IPS-15b (cell line): ENCODE results near the gene TNFAIP2.
A peak's percentile ranks its signal among the peaks of the same experiment; 100 is the strongest.

Experiments
- H3K27me3 ChIP-seq: one replicate; pipeline ENCODE4 v1.6.1; 2013; ENCODE audit warnings: low read length; ENCODE audit not compliant: control insufficient read depth, insufficient read depth
- H3K36me3 ChIP-seq: one replicate; pipeline ENCODE4 v1.6.1; 2013; ENCODE audit warnings: low read length; ENCODE audit not compliant: control insufficient read depth, insufficient read depth
- H3K4me1 ChIP-seq: one replicate; pipeline ENCODE4 v1.6.1; 2013; ENCODE audit warnings: mild to moderate bottlenecking, low read length; ENCODE audit not compliant: control insufficient read depth, insufficient read depth
- H3K4me3 ChIP-seq: one replicate; pipeline ENCODE4 v1.5.1; 2013; ENCODE audit warnings: low read depth, low read length
- H3K9ac ChIP-seq: one replicate; pipeline ENCODE4 v1.6.1; 2013; ENCODE audit warnings: low read depth, mild to moderate bottlenecking, low read length
- H3K9me3 ChIP-seq: one replicate; pipeline ENCODE4 v1.6.1; 2013; ENCODE audit warnings: mild to moderate bottlenecking, low read length; ENCODE audit not compliant: control insufficient read depth, insufficient read depth

Gene TNFAIP2, protein sequence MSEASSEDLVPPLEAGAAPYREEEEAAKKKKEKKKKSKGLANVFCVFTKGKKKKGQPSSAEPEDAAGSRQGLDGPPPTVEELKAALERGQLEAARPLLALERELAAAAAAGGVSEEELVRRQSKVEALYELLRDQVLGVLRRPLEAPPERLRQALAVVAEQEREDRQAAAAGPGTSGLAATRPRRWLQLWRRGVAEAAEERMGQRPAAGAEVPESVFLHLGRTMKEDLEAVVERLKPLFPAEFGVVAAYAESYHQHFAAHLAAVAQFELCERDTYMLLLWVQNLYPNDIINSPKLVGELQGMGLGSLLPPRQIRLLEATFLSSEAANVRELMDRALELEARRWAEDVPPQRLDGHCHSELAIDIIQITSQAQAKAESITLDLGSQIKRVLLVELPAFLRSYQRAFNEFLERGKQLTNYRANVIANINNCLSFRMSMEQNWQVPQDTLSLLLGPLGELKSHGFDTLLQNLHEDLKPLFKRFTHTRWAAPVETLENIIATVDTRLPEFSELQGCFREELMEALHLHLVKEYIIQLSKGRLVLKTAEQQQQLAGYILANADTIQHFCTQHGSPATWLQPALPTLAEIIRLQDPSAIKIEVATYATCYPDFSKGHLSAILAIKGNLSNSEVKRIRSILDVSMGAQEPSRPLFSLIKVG

DNA sequence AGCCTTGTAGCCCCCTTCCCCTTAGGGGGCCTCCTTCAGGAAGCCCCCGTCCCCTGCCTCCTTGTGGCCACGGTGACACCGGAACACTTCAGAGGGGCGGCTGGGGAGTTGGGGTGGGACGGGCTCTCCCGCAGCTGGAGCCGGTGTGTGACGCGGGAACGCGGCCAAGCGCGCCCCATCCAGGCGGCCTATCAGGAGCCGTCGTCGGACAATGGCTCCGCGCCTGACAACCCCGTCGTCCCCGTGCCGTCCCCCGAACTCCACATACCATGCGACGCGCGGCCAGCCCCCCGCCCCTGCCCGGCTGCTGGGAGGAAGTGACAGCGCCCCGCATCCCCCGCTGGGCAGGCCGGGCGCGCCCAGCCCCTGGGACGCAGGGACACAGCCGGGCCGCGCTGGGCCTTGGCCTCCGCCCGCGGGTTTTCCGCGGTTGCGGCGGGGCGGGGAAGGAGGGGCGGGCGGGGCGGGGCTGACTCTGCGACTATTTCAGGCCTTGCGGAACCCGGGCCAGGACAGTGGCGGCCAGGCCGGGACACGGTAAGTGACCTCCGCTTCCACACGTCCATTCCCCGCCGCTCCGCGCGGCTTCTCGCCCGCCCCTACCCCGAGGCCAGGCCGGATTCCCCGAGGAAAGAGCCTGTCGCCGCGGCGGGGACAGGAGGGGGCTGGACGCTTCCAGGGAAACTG is at the start of gene TNFAIP2:
Gene TNFAIP2, plus strand, starts transcription at position 515 of the 687 bp plus-strand sequence. CDS start 2,997 bp downstream, outside the sequence.
- peak within 1 kb of the TSS; percentile 46 for H3K4me3 ChIP-seq
- peaks cover 21% of the 10 kb centered on the region for H3K27me3 ChIP-seq
- H3K4me1 ChIP-seq = peaks cover 3% of the 10 kb centered on the region
- peak within 1 kb of the TSS; percentile 60 for H3K9ac ChIP-seq
- H3K9me3 ChIP-seq = no peaks in the 10 kb centered on the region
- H3K36me3 ChIP-seq = no peaks in the 10 kb centered on the region

DNA sequence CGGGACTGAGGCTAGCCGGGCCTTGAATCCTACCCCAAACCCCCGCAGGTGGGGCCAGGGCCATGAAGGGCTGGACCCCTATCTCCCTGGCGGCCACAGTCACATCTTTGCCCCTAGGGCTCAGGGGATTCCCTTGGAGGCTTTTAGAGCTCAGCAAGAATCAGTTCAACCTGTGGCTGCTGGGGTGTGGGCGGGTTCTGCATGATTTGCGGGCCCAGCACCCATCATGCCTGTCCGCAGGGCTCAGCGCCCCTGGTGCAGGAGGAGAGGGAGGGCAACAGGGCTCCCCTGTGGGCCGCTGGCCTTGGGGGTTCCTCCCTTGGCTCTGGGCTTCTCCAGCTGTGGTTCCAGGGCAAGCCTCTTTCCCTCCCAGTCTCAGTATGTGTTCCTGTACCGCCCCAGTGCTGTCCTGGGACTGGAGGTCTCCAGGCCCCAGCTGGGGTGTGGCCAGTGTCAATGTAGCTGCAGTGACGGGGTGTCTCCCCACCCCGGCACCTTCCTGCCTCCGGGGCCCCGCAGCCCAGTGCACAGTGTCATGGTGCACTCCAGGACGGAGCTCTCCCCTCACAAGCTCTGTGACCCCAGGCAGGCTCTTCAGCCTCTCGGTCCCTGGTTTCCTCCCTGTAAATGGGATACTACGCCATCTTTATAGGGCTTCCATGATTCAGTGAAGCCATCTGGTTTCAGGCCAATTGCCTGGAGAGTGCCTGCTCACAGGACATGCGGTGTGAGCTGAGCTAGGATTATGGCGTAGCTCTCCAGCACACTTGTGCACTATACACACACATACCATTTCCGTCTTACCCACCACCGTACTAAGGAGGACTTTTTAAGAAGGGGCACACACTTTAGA is 49.2 kb upstream of the TNFAIP2 start:
- Histone ChIP-seq H3K36me3 (no peaks in the 10 kb centered on the region), H3K27me3 (peaks cover 2% of the 10 kb centered on the region), H3K9me3 (no peaks in the 10 kb centered on the region), H3K4me1 (no peaks in the 10 kb centered on the region), H3K9ac (no peak overlapping the region), H3K4me3 (no peak overlapping the region)

DNA sequence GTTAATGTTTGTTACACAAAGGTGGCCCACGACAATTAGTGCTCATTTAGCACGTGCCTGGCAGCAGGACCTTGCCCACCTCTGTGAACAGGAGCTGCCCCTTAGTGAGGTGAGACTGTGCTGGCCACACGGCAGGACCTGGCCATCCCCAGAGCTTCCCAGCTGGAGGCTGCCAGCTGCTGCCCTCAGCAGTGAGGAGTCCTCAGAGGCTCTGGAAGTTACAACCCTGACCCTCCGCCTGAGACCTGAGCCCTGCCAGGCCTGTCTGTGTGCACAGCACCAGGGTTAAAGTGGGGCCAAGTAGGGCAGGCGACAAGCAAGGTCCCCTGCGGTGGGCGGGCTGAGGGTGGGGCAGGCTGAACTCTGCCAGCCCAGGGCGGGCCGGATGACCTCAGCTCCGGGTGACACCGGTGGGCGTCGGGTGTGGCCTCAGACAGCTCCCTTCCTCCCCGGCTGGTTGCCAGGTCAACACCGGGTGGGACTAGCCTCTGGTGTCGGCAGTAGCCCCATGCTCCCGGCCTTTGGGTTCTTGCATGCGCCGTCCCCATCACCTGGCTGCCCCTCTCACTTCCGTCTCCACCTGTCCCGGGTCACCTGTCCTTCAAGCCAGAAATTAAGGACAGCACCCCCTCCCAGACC is 48.4 kb upstream of the TNFAIP2 start:
- Histone ChIP-seq H3K4me3 (peak overlapping the region; percentile 65), H3K4me1 (no peaks in the 10 kb centered on the region), H3K9ac (no peak overlapping the region), H3K36me3 (no peaks in the 10 kb centered on the region), H3K9me3 (no peaks in the 10 kb centered on the region), H3K27me3 (peaks cover 7% of the 10 kb centered on the region)

DNA sequence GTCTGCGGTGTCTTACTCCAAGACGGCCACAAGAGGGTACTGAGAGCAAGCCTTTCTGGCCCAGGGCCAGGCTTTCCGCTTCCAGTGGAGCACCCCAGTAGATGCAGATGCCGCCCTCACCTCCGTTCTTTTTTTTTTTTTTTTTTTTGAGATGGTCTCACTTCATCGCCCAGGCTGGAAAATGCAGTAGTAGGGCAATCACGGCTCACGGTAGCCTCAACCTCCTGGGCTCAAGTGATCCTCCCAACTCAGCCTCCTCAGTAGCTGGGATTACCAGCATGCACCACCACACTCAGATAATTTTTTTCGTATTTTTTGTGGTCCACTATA is 44.9 kb upstream of the TNFAIP2 start:
- Histone ChIP-seq H3K4me1 (no peaks in the 10 kb centered on the region), H3K36me3 (no peaks in the 10 kb centered on the region), H3K4me3 (no peak overlapping the region), H3K9ac (no peak overlapping the region), H3K9me3 (no peaks in the 10 kb centered on the region), H3K27me3 (peaks cover 28% of the 10 kb centered on the region)

DNA sequence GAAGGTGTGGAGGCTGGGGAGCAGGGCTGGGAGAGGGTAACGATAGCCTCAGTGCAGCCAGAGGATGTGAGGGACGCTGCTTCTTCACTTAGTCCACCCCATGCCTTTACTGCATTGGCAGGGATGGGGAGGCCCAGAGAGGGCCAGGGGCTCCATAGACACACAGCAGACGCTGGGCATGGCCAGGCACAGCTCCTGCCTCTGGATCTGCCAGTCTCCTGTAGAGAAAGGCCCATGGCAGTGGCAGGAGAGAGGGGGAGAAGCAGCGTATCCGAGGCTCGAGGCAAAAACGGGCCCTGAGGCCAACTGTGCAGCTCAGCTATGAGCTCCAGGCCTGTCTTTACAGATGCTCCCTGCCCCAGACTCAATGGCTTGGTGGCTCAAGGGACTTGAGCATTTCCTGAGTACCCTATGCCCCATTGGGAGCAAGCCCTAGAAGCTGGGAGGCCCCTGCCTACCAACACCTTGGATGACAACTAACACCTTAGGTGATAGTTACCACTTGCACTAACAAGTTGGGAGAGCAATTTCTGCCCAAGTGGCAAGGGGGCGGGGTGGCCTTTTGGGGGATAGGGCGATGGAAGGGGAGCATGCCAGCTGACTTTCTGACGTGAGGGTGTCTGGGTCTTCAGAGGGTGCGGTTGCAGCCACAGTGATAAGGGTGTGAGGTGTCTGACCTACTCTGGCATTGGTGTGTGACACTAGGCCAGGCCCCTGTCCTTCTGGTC is 44.2 kb upstream of the TNFAIP2 start:
- H3K36me3 ChIP-seq = no peaks in the 10 kb centered on the region
- no peak overlapping the region for H3K9ac ChIP-seq
- H3K9me3 ChIP-seq = no peaks in the 10 kb centered on the region

DNA sequence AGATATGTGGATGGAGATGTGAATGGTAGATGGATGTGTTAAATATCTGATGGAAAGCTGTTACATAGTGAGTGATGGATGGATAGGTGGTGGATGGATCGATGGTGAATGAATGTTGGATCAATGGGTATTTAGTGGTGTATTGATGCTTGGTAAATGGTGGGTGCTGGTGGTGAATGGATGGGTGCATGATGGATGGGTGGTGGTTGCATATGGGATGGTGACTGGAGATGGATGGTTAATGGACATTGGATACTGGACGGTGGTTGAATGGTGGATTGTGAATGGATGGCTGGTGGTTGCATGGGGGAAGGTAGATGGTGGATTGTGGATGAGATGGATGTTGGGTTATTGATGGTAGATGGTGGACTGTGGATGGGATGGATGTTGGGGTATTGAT is 41.3 kb upstream of the TNFAIP2 start:
- Histone ChIP-seq H3K9ac (no peak overlapping the region), H3K4me3 (no peak overlapping the region), H3K36me3 (no peaks in the 10 kb centered on the region), H3K9me3 (no peaks in the 10 kb centered on the region), H3K27me3 (peaks cover 38% of the 10 kb centered on the region), H3K4me1 (no peaks in the 10 kb centered on the region)

More for the DNA sequence above, 44.2 kb upstream of the TNFAIP2 start:
- Histone ChIP-seq H3K4me1 (no peaks in the 10 kb centered on the region), H3K27me3 (peaks cover 30% of the 10 kb centered on the region), H3K4me3 (no peak overlapping the region)

DNA sequence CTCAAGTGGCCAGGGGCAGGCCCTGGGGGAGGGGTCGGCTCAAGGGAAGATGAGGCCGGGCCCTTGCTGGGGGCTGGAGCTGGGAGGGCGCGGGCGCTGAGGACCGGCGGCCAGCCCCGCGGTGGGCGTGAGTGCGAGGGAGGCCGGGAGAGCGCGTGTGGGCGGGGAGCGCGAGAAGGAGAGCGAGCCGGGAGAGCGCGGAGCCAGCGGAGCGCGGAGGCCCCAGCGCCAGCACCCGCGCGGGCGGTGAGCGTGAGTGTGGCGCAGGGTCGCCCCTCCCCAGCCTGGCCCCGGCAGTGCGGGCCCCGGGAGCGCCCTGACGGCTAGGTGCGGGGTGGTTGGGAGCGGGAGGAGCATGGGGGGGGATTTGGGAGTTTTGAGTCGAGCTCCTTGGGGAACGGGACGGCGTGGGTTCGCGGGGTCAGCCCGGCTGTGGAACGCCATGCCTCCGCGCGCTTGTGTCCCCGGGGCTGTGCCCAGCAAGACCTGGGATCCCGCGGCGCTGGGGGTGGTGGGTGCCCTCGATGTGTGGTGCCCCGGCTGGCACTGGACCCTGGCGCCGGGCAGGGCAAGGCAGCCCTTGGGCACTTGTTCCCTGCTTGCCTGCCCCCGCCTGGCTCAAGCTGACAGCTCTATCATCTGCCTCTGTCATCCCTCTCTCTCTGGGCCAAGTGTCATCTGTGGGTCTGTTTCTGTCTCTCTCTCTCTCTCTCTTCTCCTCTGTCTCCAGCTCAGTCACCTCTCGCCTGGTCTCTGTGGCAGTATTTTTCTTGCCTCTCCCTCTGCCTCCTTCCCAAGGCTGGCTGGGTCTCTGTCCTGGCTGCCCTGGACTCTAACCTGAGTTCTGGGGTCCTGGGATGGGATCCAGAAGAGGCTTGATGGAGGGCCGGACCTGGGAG is 39.0 kb upstream of the TNFAIP2 start, which contains the start of gene LBHD2:
Gene LBHD2, plus strand, starts transcription at position 190 of the 899 bp plus-strand sequence. CDS start 1,803 bp downstream, outside the sequence.
- Histone ChIP-seq H3K4me3 (peak within 1 kb of the TSS; percentile 22), H3K4me1 (no peaks in the 10 kb centered on the region), H3K9ac (no peak within 1 kb of the TSS), H3K9me3 (no peaks in the 10 kb centered on the region), H3K27me3 (peaks cover 35% of the 10 kb centered on the region), H3K36me3 (no peaks in the 10 kb centered on the region)

DNA sequence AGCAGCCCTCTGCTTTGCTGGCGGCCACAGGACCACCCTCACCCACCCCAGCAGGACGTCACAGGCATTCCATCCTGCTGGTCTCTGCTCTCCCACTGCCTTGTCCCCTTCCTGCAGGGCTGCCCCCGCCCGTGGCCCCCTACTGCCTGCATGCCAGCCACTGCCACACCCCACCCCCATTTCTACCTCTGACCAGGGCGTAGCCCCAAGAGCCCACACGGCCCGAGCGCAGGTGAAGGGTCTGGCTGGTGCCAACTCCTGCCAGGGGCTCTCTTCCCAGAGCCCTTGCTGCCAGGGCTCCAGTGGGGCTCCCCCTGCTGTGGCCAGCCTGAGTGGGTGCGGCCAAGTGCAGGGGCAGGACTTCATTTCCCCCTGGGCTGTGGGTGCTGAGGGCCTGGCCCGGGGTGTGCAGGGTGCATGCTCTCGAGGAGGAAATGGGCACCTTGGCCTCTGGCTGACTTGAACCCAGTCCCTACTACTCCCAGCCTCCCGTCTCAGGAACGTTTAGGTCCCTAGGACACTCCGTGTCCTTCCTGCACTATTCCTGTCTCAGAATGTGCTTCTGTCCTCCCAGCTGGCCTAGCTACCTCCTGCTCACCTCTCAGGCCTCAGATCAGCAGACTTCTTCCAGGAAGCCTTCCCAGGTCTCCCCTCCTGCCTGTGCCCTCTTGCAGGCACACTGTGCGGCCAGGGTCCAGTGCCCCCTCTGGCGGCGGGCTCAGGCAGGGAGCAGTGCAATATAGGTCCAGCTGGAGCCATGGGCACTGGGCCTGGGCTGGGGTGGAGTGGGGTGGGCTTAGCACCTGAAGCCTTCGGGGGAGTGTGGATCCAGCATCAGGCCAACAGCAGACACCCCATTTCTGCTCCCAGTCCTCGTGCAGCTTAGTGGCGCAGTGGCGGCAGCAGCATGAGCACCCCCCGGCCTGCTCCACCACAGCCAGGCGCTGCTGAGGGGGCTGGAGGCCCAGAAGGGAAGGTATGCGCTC is 37.9 kb upstream of the TNFAIP2 start:
- Histone ChIP-seq H3K9me3 (no peaks in the 10 kb centered on the region), H3K9ac (no peak overlapping the region), H3K27me3 (peaks cover 35% of the 10 kb centered on the region)

DNA sequence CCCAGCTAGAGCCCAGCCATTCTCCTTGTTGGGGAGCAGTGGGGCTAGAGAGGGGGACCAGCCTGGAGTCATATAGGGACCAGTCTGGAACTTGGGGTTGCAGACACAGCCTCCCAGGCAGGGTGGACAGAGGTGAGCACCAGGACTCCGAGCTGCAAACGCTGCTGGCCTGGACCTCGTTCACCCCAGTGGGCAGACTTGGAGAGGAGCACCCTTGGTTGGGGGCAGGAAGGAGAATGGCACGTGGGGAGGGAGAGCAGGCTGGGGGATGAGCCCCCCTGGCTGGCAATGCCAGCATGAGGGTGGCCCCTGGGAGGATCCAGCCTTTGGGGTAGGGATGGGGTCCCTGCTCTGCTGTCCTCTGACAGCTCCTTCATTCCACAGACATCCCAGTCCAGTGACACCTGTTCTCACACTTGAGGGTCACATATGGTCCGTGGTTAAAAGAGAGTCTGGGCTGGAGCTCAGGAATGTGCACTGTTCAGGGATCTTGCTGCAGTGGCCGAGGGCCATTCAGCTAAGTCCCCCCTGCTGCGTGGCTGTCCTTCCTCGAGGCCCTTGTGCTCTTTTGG is 36.4 kb upstream of the TNFAIP2 start:
- no peak overlapping the region for H3K4me3 ChIP-seq
- H3K4me1 ChIP-seq = no peaks in the 10 kb centered on the region
- H3K9ac ChIP-seq = no peak overlapping the region
- no peaks in the 10 kb centered on the region for H3K36me3 ChIP-seq
- H3K27me3 ChIP-seq = peaks cover 27% of the 10 kb centered on the region
- no peaks in the 10 kb centered on the region for H3K9me3 ChIP-seq

More for the DNA sequence above, 37.9 kb upstream of the TNFAIP2 start:
- Histone ChIP-seq H3K36me3 (no peaks in the 10 kb centered on the region), H3K4me1 (no peaks in the 10 kb centered on the region), H3K4me3 (no peak overlapping the region)
